Measurements from ENCODE around the gene CAST. TPM values are rescaled to one million over a fixed set of nuclear protein-coding genes. Genes with fewer than 3 reads are reported as not detected.

The CAST gene
- total RNA-seq, 1 donor from 2014 or later = 287 TPM

DNA sequence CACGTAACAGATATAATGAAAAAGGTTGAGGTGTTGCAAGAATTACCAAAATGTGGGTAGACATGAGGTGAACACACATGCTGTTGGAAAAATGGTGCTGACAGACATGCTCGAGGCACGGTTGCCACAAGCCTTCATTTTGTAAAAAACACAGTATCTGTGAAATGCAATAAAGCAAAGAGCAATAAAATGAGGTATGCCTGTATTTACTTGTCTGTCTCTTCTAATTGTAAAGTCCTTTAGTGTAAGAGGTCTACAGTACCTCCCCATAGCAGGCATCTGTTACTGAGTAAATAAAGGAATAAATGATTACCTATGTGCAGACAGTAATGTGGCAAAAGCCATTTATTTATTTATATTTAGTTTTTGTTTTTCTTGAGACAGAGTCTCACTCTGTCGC, 3.0 kb upstream of the CAST start:
- Histone ChIP-seq H3K79me2 (ENCODE audit: insufficient read depth, low read length) (peaks cover 17% of the 10 kb centered on the region), H3K4me3 (ENCODE audit: insufficient read depth, low read depth, low read length) (no peak overlapping the region), H3K9me3 (ENCODE audit: insufficient read depth, low read depth, low read length) (no peaks in the 10 kb centered on the region), H3K27ac (ENCODE audit: low read depth, low read length) (no peak overlapping the region), H3K27me3 (ENCODE audit: insufficient read depth, low read length) (no peaks in the 10 kb centered on the region), H3K36me3 (ENCODE audit: insufficient read depth, low read length) (no peaks in the 10 kb centered on the region), H3K4me2 (ENCODE audit: low read length) (no peak overlapping the region), H3K4me1 (ENCODE audit: insufficient read depth, low read length) (peaks cover 38% of the 10 kb centered on the region), H4K20me1 (ENCODE audit: insufficient read depth, low read length) (peaks cover 9% of the 10 kb centered on the region), H3K9ac (ENCODE audit: low read length) (no peak overlapping the region), H2AFZ (ENCODE audit: low read depth, low read length) (no peak overlapping the region)
- no peak for FAIRE-seq
- Mint-ChIP-seq H3K27ac (ENCODE audit: unreplicated experiment) (no peak overlapping the region), H3K27me3 (ENCODE audit: low read depth, unreplicated experiment) (no peaks in the 10 kb centered on the region), H3K4me3 (ENCODE audit: unreplicated experiment) (no peak overlapping the region), H3K9me3 (ENCODE audit: unreplicated experiment) (peaks cover 2% of the 10 kb centered on the region), H3K4me1 (ENCODE audit: low read depth, unreplicated experiment) (peaks cover 51% of the 10 kb centered on the region), H3K36me3 (ENCODE audit: low read depth, unreplicated experiment) (no peaks in the 10 kb centered on the region)
- TF ChIP-seq, protein P1, sequence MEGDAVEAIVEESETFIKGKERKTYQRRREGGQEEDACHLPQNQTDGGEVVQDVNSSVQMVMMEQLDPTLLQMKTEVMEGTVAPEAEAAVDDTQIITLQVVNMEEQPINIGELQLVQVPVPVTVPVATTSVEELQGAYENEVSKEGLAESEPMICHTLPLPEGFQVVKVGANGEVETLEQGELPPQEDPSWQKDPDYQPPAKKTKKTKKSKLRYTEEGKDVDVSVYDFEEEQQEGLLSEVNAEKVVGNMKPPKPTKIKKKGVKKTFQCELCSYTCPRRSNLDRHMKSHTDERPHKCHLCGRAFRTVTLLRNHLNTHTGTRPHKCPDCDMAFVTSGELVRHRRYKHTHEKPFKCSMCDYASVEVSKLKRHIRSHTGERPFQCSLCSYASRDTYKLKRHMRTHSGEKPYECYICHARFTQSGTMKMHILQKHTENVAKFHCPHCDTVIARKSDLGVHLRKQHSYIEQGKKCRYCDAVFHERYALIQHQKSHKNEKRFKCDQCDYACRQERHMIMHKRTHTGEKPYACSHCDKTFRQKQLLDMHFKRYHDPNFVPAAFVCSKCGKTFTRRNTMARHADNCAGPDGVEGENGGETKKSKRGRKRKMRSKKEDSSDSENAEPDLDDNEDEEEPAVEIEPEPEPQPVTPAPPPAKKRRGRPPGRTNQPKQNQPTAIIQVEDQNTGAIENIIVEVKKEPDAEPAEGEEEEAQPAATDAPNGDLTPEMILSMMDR (IDR thresholded peaks at IDR 0.05; ENCODE audit: insufficient read depth, low read depth, low read length) = no peak
- no peak for TF ChIP-seq EZH2 (IDR thresholded peaks at IDR 0.05; ENCODE audit: insufficient read depth, low read length)
- no peak for DNase-seq (ENCODE audit: low read depth)

DNA sequence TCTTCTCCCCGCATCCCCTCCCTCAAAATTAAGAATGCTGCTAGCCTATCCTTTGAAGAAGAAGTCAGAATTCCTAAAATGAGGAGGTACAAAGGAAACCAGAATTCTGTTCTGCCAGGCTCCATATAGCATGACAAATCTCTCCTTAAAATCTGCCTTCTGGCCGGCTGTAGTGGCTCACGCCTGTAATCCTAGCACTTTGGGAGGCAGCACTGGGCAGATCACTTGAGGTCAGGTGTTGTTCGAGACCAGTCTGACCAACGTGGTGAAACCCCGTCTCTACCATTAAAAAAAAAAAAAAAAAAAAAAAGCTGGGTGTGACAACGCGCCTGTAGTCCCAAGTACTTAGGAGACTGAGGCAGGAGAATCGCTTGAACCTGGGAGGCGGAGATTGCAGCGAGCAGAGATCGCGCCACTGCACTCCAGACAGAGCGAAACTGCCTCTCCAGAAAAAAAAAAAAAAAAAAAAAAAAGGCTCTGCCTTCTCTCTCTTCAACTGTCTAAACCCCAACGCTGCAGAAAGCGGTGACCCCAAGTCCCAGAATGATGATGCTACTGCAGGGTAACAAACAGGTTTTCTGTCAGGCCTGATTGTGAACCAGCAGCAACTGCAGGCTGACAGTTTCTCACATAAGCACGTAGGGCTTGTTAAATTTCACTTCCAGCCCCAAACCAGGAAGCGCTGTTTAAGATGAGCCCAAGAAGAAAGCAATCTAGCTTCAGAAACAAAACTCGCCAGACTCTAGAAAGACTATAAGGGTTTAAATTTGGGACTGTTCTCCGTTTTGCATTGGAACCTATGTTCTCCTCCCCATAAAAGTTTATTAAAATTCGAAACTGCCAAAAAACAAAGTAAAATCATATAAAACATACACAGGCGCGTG, 963 bp upstream of the CAST start:
- peaks cover 26% of the 10 kb centered on the region for H4K20me1 ChIP-seq (ENCODE audit: insufficient read depth, low read length)
- TF ChIP-seq EZH2 (IDR thresholded peaks at IDR 0.05; ENCODE audit: insufficient read depth, low read length) = no peak
- TF ChIP-seq, protein P1 (IDR thresholded peaks at IDR 0.05; ENCODE audit: insufficient read depth, low read depth, low read length) = no peak
- H3K36me3 Mint-ChIP-seq (ENCODE audit: low read depth, unreplicated experiment) = peaks cover 2% of the 10 kb centered on the region
- H2AFZ ChIP-seq (ENCODE audit: low read depth, low read length) = peak overlapping the region; percentile 89
- no peaks in the 10 kb centered on the region for H3K36me3 ChIP-seq (ENCODE audit: insufficient read depth, low read length)
- no peak for FAIRE-seq
- H3K9me3 Mint-ChIP-seq (ENCODE audit: unreplicated experiment) = no peaks in the 10 kb centered on the region
- peak overlapping the region; percentile 87 for H3K27ac Mint-ChIP-seq (ENCODE audit: unreplicated experiment)
- H3K4me3 ChIP-seq (ENCODE audit: insufficient read depth, low read depth, low read length) = peak overlapping the region; percentile 95
- peak overlapping the region; percentile 94 for H3K9ac ChIP-seq (ENCODE audit: low read length)
- no peaks in the 10 kb centered on the region for H3K9me3 ChIP-seq (ENCODE audit: insufficient read depth, low read depth, low read length)
- H3K4me3 Mint-ChIP-seq (ENCODE audit: unreplicated experiment) = peak overlapping the region; percentile 90
- no peaks in the 10 kb centered on the region for H3K27me3 Mint-ChIP-seq (ENCODE audit: low read depth, unreplicated experiment)
- H3K27me3 ChIP-seq (ENCODE audit: insufficient read depth, low read length) = no peaks in the 10 kb centered on the region
- DNase-seq (ENCODE audit: low read depth) = peak; percentile 49
- H3K4me2 ChIP-seq (ENCODE audit: low read length) = peak overlapping the region; percentile 98
- H3K79me2 ChIP-seq (ENCODE audit: insufficient read depth, low read length) = peaks cover 38% of the 10 kb centered on the region
- H3K4me1 Mint-ChIP-seq (ENCODE audit: low read depth, unreplicated experiment) = peaks cover 52% of the 10 kb centered on the region
- peaks cover 26% of the 10 kb centered on the region for H3K4me1 ChIP-seq (ENCODE audit: insufficient read depth, low read length)
- peak overlapping the region; percentile 77 for H3K27ac ChIP-seq (ENCODE audit: low read depth, low read length)

Measured in astrocyte (in vitro differentiated cells and primary cell).